NT2/D1 (cell line): Measurements from ENCODE around the gene CD99L2.

ENCODE experiments used
- DNase-seq: peaks from one replicate; pipeline ENCODE4 v3.0.0-alpha.2; 2011; ENCODE audit warnings: low read depth, low spot score
- H3K27me3 ChIP-seq: 2 replicates; pipeline ENCODE4 v1.6.0; 2011; ENCODE audit warnings: mild to moderate bottlenecking; ENCODE audit not compliant: insufficient read length, insufficient read depth
- H3K36me3 ChIP-seq: 2 replicates; pipeline ENCODE4 v1.6.1; 2011; ENCODE audit warnings: mild to moderate bottlenecking, low read length, mixed read lengths; ENCODE audit not compliant: insufficient read depth, insufficient read length
- H3K4me1 ChIP-seq: 2 replicates; pipeline ENCODE4 v1.5.1; 2011; ENCODE audit not compliant: insufficient read depth, insufficient read length
- H3K4me3 ChIP-seq: 2 replicates; pipeline ENCODE4 v1.5.1; 2011; ENCODE audit warnings: low read depth; ENCODE audit not compliant: insufficient read length
- H3K9ac ChIP-seq: 2 replicates; pipeline ENCODE4 v1.6.0; 2011; ENCODE audit warnings: low read depth; ENCODE audit not compliant: insufficient read length
- H3K9me3 ChIP-seq: 2 replicates; pipeline ENCODE4 v1.5.1; 2011; ENCODE audit warnings: mild to moderate bottlenecking, low read length; ENCODE audit not compliant: insufficient read depth
- SUZ12 ChIP-seq: IDR thresholded peaks from 2 replicates; pipeline ENCODE4 v1.6.1; 2011; ENCODE audit not compliant: insufficient read length, insufficient read depth; ENCODE audit errors: extremely low read depth
- YY1 ChIP-seq: IDR thresholded peaks from 2 replicates; pipeline ENCODE4 v1.6.1; 2011; ENCODE audit not compliant: insufficient read length, insufficient read depth
- ZNF274 ChIP-seq: IDR thresholded peaks from 2 replicates; pipeline ENCODE4 v1.6.1; 2011; ENCODE audit warnings: mild to moderate bottlenecking, low read depth, low read length

Gene CD99L2

GRCh38 chrX:150868625-150869024 lies 29.8 kb downstream of the CD99L2 start:
- no peaks in the 10 kb centered on the region for H3K4me1 ChIP-seq
- H3K9me3 ChIP-seq = no peaks in the 10 kb centered on the region
- H3K9ac ChIP-seq = no peak overlapping the region
- H3K36me3 ChIP-seq = no peaks in the 10 kb centered on the region
- no peaks in the 10 kb centered on the region for H3K27me3 ChIP-seq
- H3K4me3 ChIP-seq = no peak overlapping the region
- TF ChIP-seq SUZ12 (no peak), YY1 (no peak), ZNF274 (no peak)
- no peak for DNase-seq

DNA sequence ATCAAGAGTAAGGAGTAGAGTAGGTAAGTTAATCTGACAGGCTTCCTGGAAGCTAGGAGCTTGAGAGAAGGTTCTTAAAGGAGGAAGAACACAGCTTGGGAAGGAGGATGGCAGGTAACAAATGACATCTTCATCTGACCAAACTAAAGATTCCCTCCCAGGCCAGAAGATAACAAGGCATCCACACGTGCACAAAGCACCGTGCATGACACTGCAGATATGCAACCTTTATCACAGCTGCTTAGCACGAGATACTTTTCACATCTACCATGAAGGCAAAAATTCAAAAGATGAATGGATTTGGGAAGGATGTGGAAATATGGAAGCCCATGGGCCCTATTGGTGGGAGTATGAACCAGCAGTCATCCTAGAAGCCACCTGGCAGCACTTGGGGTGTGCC lies 34.3 kb downstream of the CD99L2 start:
- TF ChIP-seq ZNF274 (no peak), SUZ12 (no peak), YY1 (no peak)
- H3K36me3 ChIP-seq = no peaks in the 10 kb centered on the region
- DNase-seq = no peak
- H3K9me3 ChIP-seq = no peaks in the 10 kb centered on the region
- no peak overlapping the region for H3K4me3 ChIP-seq
- no peak overlapping the region for H3K9ac ChIP-seq
- no peaks in the 10 kb centered on the region for H3K27me3 ChIP-seq
- no peaks in the 10 kb centered on the region for H3K4me1 ChIP-seq

GRCh38 chrX:150863191-150863590 lies 35.3 kb downstream of the CD99L2 start:
- no peaks in the 10 kb centered on the region for H3K4me1 ChIP-seq
- H3K9ac ChIP-seq = no peak overlapping the region
- H3K36me3 ChIP-seq = no peaks in the 10 kb centered on the region
- no peak for TF ChIP-seq SUZ12
- TF ChIP-seq YY1 = no peak
- TF ChIP-seq ZNF274 = no peak
- no peaks in the 10 kb centered on the region for H3K9me3 ChIP-seq
- H3K4me3 ChIP-seq = no peak overlapping the region
- DNase-seq = no peak
- no peaks in the 10 kb centered on the region for H3K27me3 ChIP-seq

DNA sequence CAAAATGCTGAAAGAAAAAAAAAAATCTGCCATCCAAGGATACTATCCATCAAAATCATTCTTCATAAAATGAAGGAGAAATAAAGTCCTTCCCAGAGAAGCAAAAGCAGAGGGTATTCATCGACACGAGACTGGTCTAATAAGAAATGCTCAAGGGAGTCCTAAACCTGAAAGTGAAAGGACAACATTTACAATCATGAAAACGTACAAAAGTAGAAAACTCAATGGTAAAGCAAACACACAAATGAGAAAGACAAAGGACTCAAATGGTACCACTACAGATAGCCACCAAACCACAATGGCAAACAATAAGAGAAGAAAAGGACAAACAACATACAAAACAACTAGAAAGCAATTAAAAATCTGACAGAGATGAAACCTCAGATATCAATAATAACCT lies 41.0 kb downstream of the CD99L2 start:
- TF ChIP-seq ZNF274 (no peak), YY1 (no peak), SUZ12 (no peak)
- no peak overlapping the region for H3K4me3 ChIP-seq
- no peaks in the 10 kb centered on the region for H3K4me1 ChIP-seq
- no peaks in the 10 kb centered on the region for H3K36me3 ChIP-seq
- H3K9ac ChIP-seq = no peak overlapping the region
- DNase-seq = no peak
- no peaks in the 10 kb centered on the region for H3K9me3 ChIP-seq
- no peaks in the 10 kb centered on the region for H3K27me3 ChIP-seq

GRCh38 chrX:150856785-150857184 lies 41.7 kb downstream of the CD99L2 start:
- H3K27me3 ChIP-seq = no peaks in the 10 kb centered on the region
- H3K9ac ChIP-seq = no peak overlapping the region
- H3K4me3 ChIP-seq = no peak overlapping the region
- TF ChIP-seq SUZ12 (no peak), YY1 (no peak), ZNF274 (no peak)
- DNase-seq = no peak
- no peaks in the 10 kb centered on the region for H3K4me1 ChIP-seq
- no peaks in the 10 kb centered on the region for H3K9me3 ChIP-seq
- H3K36me3 ChIP-seq = no peaks in the 10 kb centered on the region

- no peak overlapping the region for H3K9ac ChIP-seq
- no peak for DNase-seq
- no peaks in the 10 kb centered on the region for H3K4me1 ChIP-seq
- H3K27me3 ChIP-seq = no peaks in the 10 kb centered on the region
- H3K9me3 ChIP-seq = no peaks in the 10 kb centered on the region
- H3K4me3 ChIP-seq = no peak overlapping the region
- TF ChIP-seq SUZ12 = no peak
- no peak for TF ChIP-seq YY1
- TF ChIP-seq ZNF274 = no peak
- no peaks in the 10 kb centered on the region for H3K36me3 ChIP-seq
Observed at GRCh38 chrX:150856101-150856500, 42.4 kb downstream of the CD99L2 start.

- H3K9me3 ChIP-seq = no peaks in the 10 kb centered on the region
- no peaks in the 10 kb centered on the region for H3K4me1 ChIP-seq
- no peaks in the 10 kb centered on the region for H3K27me3 ChIP-seq
- no peak for DNase-seq
- H3K36me3 ChIP-seq = no peaks in the 10 kb centered on the region
- H3K9ac ChIP-seq = no peak overlapping the region
- TF ChIP-seq YY1 = no peak
- H3K4me3 ChIP-seq = no peak overlapping the region
Observed at GRCh38 chrX:150854856-150855255, 43.6 kb downstream of the CD99L2 start.

DNA sequence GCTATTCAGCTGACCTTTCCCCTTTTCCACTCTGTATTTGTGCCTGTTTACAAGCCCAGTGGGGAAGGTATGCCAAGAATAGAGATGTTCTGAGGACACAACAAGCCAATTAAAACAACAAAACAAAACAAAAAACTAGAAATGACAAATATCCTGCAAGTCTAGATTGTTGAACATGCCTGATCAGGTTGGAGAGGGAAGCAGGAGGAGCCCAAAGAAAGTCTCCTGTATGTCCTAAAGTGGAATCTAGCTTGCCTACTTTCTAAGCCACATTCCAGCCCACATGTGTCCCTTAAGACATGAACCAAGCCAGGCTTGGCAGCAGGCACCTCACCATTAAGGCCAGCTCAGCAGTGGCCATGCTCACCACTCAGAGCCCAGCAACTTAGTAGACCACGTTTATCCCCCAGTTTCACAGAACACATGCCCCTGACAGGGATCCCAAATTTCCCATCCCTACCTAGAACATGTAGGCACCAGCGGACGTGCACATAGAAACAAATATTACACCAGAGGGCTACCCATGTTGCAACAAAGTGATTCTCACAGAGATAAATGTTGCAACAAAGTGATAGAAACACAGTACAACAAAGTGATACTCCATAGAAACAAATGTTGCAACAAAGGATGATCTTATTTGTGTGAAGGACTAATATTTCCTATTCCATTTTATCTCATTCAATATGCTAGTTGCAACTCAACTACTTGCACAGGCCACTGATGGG lies 48.3 kb downstream of the CD99L2 start:
- H3K4me1 ChIP-seq = no peaks in the 10 kb centered on the region
- H3K27me3 ChIP-seq = no peaks in the 10 kb centered on the region
- no peaks in the 10 kb centered on the region for H3K36me3 ChIP-seq
- H3K9me3 ChIP-seq = no peaks in the 10 kb centered on the region
- TF ChIP-seq SUZ12 (no peak), YY1 (no peak), ZNF274 (no peak)
- no peak overlapping the region for H3K9ac ChIP-seq
- H3K4me3 ChIP-seq = no peak overlapping the region
- DNase-seq = no peak
